Stimulated activated CD8-positive, alpha-beta memory T cell treated with anti-CD3 and anti-CD28 coated beads, Interleukin-7, amount 100 ng/mL, for 4 hours (primary cell): ENCODE measurements around the gene ARPC3.
"Not testable (repeated sequence)": the region's sequence is repeated elsewhere in the genome, so short reads cannot be mapped to it uniquely, and the experiment has no call there.

ENCODE experiments used
- DNase-seq, 2 donors: peaks; one replicate each; pipeline ENCODE4 v3.0.0-alpha.2; 2020; ENCODE audit warnings: low read depth in 2 of 2

The ARPC3 gene

GRCh38 chr12:110449799-110450497 lies at the start of gene ARPC3:
TSS of gene ARPC3 (minus strand) at chr12:110450337. CDS start at chr12:110450260, 77 bp downstream.
- peak; percentile 88 to 92 for DNase-seq

- DNase-seq: no peak
These were observed 49.0 kb upstream of the ARPC3 start for GRCh38 chr12:110498984-110499706.

GRCh38 chr12:110475426-110475825 lies 25.3 kb upstream of the ARPC3 start:
- DNase-seq: no peak

- DNase-seq: peak; percentile 89 to 95
These were observed 18.3 kb upstream of the ARPC3 start, which contains the start of the genes FAM216A and GPN3 for GRCh38 chr12:110468214-110469048. TSS of gene FAM216A (plus strand) at chr12:110468845. CDS start at chr12:110468876, 31 bp downstream. TSS of gene GPN3 (minus strand) at chr12:110468257. CDS start at chr12:110468203, 54 bp downstream.

- DNase-seq: no peak
These were observed 17.7 kb upstream of the ARPC3 start for GRCh38 chr12:110467847-110468213.

- no peak for DNase-seq
These were observed 16.7 kb upstream of the ARPC3 start for GRCh38 chr12:110466791-110467190.

GRCh38 chr12:110465765-110466164 lies 15.6 kb upstream of the ARPC3 start:
- DNase-seq: not testable (repeated sequence)

GRCh38 chr12:110465024-110465423 lies 14.9 kb upstream of the ARPC3 start:
- no peak for DNase-seq

- DNase-seq: not testable (repeated sequence)
These were observed 11.1 kb upstream of the ARPC3 start for GRCh38 chr12:110461189-110461588.

GRCh38 chr12:110458756-110459155 lies 8.6 kb upstream of the ARPC3 start:
- DNase-seq: no peak

- no peak for DNase-seq
These were observed 3.6 kb upstream of the ARPC3 start for GRCh38 chr12:110453569-110454296.

GRCh38 chr12:110451263-110451662 lies 1.1 kb upstream of the ARPC3 start:
- no peak for DNase-seq

GRCh38 chr12:110444455-110444854 lies 5.7 kb downstream of the ARPC3 start:
- DNase-seq: no peak

GRCh38 chr12:110436231-110436630 lies 13.9 kb downstream of the ARPC3 start:
- no peak for DNase-seq

- no peak for DNase-seq
These were observed 18.1 kb downstream of the ARPC3 start for GRCh38 chr12:110431957-110432587.

- not testable (repeated sequence) for DNase-seq
These were observed 20.5 kb downstream of the ARPC3 start for GRCh38 chr12:110429676-110430075.

- no peak for DNase-seq
These were observed 23.7 kb downstream of the ARPC3 start for GRCh38 chr12:110426406-110426805.

- no peak for DNase-seq
These were observed 25.9 kb downstream of the ARPC3 start for GRCh38 chr12:110424237-110424636.

GRCh38 chr12:110421701-110422100 lies 28.4 kb downstream of the ARPC3 start:
- no peak for DNase-seq

GRCh38 chr12:110421159-110421661 lies 28.9 kb downstream of the ARPC3 start:
- DNase-seq: no peak

GRCh38 chr12:110420644-110421043 lies 29.5 kb downstream of the ARPC3 start:
- DNase-seq: not testable (repeated sequence)
